NCI-H82 treated with DMSO at 0.1 percent for 48 hours (cell line): ENCODE data around the gene USF2.
"Not testable (repeated sequence)": the region's sequence is repeated elsewhere in the genome, so short reads cannot be mapped to it uniquely, and the experiment has no call there.

Experiments used
- DNase-seq: peaks from one replicate; lab custom pipeline; 2025; ENCODE audit not compliant: unreplicated experiment; lab: John Stamatoyannopoulos, UW

USF2 gene

DNA sequence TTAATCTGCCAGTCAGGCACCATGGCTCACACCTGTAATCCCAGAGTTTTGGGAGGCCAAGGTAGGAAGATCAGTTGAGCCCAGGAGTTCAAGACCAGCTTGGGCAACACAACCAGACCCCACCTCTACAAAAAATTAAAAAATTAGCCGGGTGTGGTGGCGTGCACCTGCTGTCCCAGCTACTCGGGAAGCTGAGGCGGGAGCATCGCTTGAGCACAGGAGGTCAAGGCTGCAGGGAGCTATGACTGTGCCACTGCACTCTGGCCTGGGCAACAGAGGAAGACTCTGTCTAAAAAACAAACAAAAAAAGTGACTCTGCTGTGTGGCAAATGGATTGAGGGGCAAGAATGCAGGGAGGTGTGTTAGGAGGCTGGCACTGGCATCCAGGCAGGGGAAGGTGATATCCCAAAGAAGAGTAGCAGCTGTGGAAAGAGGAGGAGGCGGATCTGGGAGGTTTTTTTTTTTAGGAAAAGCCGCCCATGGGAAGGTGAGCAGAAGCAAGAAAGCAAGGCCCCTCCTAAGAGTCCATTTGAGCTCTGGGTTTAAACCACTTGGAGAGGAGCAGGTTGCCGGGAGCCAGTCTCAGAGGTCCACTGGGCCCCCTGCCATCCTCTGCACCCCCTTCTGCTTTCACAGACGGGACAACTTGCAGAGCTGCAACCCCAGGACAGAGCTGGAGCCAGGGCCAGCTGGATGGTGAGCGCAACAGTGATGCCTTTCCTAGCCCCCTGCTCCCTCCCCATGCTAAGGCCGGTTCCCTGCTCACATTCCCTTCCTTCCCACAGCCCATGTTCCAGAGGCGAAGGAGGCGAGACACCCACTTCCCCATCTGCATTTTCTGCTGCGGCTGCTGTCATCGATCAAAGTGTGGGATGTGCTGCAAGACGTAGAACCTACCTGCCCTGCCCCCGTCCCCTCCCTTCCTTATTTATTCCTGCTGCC is 15.7 kb downstream of the USF2 start:
- no peak for DNase-seq

DNA sequence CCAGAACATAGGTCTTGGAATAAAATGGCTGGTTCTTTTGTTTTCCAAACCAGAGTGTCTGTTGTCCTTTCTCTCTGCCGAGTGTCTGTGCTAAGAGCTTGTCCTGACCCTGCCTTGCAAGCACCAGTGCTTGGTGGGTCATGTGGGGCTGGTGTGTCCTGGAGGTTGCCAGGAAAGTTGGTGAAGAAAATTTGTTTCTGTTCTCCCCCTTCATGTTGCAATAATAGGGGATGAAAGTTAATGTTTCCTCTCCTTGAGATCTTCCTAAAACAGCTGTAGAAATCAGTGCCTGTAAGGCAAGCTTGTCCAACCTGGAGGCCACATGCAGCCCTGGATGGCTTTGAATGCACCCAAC is 16.3 kb downstream of the USF2 start:
- DNase-seq = no peak

DNA sequence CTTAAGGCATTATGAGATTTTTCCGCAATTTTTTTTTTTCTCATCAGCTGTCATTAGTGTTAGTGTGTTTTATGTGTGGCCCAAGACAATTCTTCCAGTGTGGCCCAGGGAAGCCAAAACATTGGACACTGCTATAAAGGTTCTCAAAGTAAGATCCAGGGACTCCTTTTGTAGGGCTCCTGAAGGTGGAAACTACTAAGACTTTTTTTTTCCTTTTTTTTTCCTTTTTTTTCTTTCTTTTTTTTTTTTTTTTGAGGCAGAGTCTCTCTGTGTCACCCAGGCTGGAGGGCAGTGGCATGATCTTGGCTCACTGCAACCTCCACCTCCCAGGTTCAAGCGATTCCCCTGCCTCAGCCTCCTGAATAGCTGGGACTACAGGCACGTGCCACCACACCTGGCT is 16.7 kb downstream of the USF2 start:
- DNase-seq = not testable (repeated sequence)

DNA sequence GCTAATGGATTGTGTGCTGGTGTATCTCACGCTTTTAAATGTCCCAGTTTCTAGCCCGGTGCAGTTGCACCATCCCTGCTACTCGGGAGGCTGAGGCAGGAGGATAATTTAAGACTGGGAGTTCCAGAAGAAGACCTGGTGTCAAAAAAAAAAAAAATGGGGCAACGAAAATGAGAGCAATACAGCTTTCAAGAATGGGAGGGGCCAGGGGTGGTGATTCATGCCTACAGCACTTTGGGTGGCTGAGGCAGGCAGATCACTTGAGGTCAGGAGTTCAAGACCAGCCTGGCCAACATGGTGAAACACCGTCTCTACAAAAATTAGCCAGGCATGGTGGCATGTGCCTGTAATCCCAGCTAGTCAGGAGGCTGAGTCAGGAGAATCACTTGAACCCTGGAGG is 17.3 kb downstream of the USF2 start:
- DNase-seq = not testable (repeated sequence)

DNA sequence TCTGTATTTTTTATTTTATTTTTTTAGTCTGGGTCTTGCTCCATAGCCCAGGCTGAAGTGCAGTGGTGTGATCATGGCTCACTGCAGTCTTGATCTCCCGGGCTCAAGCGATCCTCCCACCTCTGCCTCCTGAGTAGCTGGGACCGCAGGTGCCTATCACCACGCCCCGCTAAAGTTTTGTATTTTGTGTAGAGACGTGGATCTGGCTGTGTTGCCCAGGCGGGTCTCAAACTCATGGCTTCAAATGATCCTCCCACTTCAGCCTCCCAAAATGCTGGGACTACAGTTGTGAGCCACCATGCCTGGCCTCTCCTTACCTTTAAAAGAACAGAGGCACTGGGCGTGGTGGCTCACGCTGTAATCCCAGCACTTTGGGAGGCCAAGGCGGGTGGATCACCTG is 19.0 kb downstream of the USF2 start:
- DNase-seq = no peak

DNA sequence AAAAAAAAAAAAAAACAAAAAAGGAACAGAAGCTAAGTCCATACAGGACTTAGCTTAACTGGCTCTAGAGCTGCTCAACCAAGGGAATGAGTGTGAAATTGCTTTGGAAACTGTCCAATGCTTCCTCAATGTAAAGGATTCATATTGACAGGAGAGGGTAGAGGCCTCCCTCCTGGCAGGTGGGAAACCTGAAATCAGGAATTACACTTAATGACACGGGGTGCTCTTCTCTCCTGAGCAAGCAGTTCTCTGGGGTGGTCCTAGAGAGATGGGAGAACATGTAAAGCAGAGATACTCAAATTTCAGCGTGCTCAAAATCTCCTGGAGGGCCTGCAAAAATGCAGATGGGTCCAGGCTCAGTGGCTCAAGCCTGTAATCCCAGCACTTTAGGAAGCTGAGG is 19.6 kb downstream of the USF2 start:
- DNase-seq = no peak

DNA sequence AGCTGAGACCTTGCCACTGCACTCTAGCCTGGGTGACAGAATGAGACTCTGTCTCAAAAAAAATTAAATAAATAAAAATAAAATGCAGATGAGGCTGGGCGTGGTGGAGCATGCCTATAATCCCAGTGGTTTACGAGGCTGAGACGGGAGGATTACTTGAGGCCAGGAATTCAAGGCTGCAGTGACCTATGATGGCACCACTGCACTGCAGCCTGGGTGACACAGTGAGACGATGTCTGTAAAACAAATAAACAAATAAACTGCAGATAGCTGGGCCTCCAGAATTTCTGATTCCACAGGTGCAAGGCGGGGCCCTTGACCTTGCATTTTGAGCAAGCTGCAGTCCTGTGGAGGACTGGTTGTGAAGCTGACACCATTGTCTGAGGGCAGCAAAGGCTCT is 20.1 kb downstream of the USF2 start:
- DNase-seq = no peak

DNA sequence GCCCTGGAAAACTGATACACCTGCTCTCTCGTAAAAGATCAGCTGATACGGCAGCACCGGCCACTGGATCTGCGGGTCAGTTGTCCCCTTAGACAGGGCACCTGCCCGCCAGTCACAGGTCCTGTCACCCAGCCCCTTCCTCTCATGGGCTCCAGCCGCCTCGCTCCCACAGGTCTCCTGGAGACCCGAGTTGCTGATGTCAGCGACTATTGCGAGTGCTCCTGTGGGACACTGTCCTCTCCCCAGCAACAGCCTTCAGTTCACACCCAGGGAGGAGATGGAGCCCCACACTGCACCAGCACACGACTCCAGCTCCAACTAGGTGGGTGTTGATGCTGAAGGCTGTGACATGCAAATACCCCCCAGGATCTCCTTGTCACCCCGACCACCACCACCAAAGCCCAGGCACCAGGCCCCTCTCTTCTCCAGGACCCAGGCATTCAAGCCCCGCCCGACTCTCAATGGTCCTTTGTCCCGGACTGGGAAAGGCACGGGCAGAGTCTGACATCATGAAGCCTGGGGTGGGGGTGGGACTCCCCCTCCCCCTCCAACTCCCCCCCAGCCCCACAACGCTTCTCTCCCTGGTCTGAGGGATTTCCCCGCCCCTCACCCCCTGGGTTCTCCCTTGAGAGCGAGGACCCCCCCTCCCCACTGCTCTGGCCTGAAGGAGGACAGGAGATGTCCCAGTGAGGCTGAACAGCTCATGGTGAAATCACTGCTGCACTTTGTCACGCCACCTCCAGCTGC is 21.8 kb downstream of the USF2 start:
- no peak for DNase-seq

DNA sequence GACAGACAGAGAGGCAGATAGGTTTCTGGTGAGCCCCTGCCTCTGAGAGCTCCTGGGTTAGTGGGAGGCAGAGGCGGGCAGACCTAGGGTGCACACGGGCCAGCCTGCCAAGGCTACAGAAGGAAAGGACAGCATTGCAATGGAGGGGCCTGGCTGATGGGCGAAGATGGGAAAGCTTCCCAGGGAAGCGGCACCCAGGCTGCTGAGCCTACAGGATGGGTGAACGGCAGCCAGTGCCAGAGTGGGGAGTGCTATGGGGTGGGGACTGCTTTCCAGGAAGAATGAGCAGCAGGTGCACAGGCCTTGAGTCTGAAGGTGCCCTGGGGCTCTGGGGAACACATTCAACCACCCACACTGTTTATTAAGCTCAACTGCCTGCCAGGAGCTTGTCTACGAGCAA is 22.5 kb downstream of the USF2 start:
- DNase-seq = no peak

DNA sequence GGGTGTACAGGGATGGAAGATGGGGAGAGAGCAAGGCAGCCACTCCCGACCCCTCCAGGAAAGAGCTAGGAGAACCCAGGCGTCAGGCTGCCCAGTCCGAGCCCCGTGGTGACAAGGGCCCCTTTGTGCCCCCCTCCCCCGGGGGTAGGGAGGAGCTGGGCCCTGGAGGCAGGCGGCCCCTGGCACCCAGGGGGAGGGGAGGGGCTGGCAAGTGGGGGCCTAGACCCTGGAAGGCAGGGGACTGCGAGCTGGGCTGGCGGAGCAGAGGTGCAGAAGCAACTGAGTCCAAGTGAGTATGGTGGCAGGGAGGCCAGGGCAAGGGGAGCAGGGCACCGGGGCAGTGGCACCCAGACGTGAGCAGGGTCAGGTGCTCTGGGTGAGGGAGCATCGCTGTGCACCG is 23.2 kb downstream of the USF2 start, which contains the start of gene MAG:
MAG (plus strand) TSS at position 246 of the 400 bp plus-strand sequence. CDS start 3,248 bp downstream, outside the sequence.
- DNase-seq = no peak

DNA sequence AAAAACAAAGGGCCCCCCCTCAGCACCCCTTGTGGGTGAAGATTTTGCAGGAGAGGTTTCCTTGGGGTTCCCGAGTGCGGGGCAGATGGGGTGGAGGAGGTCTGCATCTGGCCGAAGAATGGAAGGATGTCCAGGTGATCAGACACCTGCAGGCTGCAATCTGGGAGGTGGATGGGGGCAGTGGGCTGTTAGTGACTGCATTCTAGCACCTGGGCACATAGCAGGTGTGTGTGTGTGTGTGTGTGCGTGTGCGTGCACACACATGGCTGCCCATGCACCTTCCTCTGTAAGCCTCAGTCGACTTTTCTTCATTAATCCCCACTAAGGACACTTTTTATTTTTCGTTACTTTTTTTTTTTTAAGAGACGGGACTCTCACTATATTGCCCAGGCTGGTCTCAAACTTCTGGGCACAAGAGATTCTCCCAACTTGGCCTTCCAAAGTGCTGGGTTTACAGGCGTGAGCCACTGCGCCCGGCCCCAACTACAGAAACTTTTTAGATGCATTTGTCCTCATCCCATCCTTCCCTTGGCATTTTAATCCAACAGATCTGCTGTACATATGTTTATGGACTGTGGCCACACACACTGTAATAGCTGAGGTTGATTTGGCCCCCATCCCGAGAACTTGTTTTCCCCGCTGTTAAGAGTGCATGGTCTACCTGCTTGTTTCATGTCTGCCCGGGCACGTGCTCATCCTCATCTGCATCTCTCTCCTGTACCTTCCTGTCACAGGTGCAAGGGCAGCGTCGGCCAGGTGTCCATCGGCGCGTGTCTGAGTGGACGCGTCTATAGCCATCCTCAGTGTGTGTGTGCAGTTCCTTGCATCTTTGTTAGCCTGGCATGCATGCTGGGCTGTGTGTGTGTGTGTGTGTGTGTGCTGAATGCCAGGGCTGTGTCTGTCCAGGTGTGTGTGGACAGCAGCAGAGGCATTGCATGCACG is 23.9 kb downstream of the USF2 start:
- DNase-seq = no peak

DNA sequence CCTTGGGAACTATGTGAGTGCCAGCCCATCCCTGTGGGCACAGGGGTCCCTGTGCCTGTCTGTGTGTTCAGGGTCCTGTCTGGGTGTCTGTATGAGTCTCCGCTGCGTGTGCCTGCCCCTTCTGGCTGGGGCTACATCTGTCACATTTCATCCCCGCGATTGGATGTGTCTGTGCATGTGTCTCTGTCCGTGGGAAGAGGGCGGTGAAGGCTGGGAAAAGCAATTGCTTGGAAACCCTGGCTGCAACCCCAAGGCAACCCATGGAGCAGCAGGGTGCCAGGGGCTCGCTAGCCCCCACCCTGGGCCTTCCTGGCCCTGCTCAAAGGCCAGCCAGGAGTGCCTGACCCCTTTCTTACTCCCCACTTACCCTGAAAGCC is 24.6 kb downstream of the USF2 start:
- DNase-seq = no peak

DNA sequence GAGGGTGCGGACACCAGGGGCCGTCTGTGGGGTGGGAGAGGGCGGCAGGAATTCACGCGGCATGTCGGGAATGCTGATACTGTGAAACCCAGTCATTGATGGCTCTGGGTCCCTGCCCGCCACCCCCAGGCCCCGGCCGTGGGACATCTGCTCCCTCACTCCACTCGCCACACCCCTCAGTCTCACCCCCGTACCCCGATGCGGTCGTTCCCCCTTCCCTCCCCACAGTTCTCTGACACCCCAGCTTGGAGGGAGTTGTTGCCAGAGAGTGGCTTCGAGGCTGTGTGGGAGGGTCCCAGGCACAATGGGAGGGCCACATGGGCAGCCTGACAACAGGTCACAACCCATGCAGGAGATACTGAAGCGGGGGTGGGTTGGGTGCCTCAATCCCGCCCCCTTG is 25.0 kb downstream of the USF2 start:
- DNase-seq = no peak

DNA sequence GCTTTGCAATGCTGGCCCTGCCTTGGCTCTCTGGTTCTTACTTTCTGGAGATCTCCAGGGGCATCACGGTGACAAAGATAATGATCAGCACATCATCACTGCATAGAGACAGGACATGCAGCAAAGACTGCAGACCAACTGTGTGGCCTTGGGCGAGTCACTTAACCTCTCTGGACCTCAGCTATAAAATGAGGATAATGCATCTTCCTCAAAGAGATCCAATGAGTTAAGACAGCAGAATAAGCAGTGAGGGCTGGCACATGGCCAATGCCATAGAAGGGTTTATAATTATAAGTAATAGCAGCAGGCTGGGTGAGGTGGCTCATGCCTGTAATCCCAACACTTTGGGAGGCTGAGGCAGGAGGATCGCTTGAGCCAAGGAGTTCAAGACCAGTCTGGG is 25.6 kb downstream of the USF2 start:
- no peak for DNase-seq

DNA sequence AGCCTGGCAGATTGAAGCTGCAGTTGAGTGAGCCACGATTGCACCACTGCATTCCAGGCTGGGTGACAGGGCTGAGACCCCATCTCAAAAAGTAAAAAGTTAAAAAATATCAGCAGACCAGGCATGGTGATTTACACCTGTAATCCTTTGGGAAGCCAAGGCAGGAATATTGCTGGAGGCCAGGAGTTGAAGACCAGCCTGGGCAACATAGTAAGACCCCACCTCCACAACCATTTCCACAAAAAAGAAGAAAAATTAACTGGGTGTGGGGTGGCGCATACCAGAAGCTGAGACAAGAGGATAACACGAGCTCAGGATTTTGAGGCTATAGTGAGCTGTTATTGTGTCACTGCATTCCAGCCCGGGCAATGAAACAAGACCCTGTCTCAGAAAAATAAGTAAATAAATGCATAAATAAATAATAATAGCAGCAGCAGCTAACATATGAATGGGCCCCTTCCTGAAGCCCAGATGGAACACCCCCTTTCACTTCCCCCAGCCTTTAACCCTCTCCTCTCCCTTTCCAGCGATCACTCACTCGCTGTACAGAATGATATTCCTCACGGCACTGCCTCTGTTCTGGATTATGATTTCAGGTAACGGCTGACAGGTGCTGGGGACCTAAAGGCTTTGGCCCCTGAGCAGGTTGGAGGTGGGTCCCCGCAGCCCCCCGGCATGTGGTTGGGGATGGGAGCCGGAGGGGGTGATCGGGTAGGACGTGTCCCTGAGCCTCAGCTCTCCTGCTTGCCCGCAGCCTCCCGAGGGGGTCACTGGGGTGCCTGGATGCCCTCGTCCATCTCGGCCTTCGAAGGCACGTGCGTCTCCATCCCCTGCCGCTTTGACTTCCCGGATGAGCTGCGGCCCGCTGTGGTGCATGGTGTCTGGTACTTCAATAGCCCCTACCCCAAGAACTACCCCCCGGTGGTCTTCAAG is 26.4 kb downstream of the USF2 start:
- no peak for DNase-seq

DNA sequence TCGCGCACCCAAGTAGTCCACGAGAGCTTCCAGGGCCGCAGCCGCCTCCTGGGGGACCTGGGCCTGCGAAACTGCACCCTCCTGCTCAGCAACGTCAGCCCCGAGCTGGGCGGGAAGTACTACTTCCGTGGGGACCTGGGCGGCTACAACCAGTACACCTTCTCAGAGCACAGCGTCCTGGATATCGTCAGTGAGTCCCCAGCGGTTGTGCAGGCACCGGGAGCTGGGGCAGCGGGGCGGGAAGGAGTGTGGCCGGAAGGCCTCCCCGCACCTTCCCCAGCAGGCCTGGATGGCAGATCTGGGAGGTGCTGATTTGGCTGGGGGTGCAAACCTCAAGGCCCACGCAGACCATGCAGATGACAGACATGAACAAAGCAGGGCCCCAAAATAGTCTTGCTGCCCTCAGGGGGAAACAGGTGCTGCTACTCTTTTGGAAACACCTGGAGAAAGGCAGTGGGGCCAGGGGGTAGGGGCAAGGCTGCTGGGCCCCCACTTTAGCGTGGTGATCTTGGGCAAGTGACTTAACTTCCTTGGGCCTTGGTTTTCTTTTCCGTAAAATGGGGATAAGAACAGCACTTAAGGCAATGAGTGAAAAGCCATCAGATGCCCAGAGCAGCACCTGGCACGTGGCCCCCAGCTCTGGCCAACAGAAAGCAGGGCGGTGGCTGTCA is 27.2 kb downstream of the USF2 start:
- no peak for DNase-seq

DNA sequence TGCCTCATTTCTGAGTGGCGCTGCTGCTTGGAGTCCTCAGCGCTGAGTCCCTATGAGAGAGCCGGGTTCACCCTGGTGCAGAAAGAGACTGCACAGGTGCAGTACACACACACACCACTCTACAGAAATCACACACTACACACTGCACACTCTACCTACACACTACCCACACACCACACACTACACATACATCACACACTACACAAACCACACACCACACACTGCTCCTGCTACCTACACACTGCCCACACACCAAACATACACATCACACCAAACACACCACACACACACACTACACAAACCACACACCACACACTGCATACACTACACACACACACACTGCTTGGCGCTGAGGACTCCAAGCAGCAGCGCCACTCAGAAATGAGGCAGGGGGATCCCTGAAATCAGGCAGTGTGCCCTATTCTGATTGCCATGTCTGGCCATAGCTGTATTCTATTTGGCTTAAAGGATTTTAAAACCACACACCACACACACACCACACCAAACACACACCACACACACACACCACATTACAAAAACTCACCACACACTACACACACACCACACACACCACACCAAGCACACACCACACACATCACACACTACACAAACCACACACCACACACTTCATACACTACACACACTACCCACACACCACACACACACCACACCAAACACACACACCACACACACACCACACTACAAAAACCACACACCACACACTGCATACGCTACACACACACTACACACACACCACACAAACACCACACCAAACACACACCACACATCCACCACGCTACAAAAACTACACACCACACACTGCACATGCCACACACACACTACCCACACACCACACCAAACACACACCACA is 28.1 kb downstream of the USF2 start:
- DNase-seq = no peak

DNA sequence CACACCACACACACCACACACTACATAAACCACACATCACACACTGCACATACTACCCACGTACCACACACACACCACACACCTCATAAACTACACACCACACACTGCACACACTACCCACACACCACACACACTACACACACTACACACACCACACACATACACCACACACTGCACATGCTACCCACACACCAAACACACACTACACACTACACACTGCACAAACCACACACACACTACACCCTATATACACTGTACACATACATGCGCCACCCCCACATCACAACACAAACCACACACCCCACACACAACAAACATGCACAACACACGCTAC is 28.7 kb downstream of the USF2 start:
- no peak for DNase-seq

DNA sequence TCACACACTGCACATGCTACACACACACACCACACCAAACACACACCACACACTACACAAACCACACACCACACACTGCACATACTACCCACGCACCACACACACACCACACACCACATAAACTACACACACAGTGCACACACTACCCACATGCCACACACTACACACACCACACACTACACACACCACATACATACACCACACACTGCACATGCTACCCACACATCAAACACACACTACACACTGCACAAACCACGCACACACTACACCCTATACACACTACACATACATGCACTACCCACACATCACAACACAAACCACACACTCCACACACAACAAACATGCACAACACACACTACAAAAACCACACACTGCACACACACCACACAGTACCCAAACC is 29.2 kb downstream of the USF2 start:
- DNase-seq = no peak
